DMS79 treated with DMSO at 0.1 percent for 48 hours (cell line): ENCODE results near the gene TMED9.
A peak's percentile ranks its signal among the peaks of the same experiment; 100 is the strongest.
"Not testable (repeated sequence)": the region's sequence is repeated elsewhere in the genome, so short reads cannot be mapped to it uniquely, and the experiment has no call there.

Source experiments
- DNase-seq: peaks from one replicate; lab custom pipeline; 2025; lab: John Stamatoyannopoulos, UW

Gene TMED9

GRCh38 chr5:177592010-177592834 lies at the start of gene TMED9:
TSS of gene TMED9 (plus strand) at chr5:177592203. CDS start at chr5:177592215, 12 bp downstream.
- DNase-seq, result peak; percentile 54

DNA sequence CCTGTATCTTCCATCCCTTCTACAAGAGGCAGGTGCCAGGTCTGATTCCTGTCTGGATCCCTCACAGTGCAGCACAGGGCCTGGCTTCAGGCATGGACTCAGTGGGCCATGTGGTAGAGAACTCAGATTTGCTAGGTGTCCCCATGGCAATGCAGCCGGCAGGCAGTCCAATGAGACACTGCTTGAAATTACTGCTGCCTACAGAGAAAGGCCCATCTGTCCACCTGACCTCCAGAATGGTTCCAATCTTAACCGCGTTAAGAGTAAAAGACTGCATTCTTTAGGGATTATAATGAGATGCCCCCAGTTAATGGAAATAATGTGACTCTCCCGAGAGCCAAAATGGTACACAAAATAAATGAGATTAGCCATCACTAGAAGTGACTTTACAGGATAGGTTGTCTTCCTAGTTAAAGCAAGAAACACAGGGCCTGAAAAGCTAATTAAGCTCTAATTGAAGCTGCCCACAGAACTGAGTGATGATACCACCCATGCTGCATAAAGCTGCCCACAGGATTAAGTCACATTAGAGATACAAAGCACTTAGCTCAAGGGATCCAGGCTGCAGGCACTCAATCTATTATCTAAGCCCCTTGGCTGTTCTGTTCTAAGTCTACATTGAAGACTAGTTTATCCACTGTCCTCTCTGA lies 49.1 kb upstream of the TMED9 start:
- no peak for DNase-seq

- no peak for DNase-seq
Observed at GRCh38 chr5:177545487-177546257, 46.3 kb upstream of the TMED9 start.

GRCh38 chr5:177546258-177546741 lies 45.7 kb upstream of the TMED9 start:
- DNase-seq, result no peak

GRCh38 chr5:177547736-177548135 lies 44.3 kb upstream of the TMED9 start:
- no peak for DNase-seq

DNA sequence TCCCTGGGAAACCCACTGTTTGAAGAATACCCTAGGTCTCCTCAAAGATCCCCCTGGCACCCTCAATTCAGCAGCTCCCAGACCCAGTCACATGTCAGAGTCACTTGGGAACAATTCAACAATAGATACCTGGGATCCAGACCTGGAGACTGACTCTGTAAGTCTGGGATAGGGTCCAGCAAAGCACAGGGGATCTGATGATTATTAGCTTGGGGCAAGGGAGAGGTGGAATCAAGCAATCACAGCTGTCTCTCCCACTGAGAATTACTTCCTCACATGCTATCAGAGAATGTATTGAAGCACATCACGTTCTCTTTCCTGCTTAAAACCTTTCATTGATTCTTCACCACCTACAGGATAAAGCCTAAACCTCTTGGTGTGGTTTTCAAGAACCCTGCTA lies 43.5 kb upstream of the TMED9 start:
- no peak for DNase-seq

- no peak for DNase-seq
Observed at GRCh38 chr5:177550122-177550521, 41.9 kb upstream of the TMED9 start.

GRCh38 chr5:177552839-177553455 lies 39.1 kb upstream of the TMED9 start:
- no peak for DNase-seq

- no peak for DNase-seq
Observed at GRCh38 chr5:177553671-177554429, 38.2 kb upstream of the TMED9 start.

DNA sequence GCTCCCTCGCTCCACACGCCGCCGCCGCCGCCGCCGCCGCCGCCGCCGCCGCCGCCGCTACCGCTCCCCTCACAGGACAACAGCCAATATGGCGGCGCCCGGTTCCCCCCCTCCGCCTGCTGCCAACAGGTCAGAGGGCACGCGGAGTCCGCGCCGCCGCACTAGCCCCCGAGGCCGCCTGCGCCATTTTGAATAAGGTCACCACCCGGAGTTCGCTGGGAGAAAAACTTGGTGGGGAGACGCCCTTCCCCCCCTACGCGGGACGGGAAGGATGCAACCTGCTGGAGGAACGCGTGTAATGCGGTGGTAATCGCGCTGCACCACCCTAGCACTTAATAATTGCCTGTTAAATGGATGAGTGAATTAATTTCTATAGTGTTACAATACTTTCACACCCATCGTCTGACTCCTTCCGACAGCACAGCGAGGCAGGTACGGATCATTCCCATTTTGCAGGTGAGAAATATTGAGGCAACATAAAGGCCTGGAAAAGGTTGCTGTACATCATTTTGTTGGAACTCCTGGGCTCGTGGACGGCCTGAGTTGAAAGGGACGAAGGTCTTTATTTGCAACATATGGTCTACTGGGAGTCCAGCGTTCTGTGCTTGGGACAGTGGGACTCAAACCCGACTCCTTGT lies 37.4 kb upstream of the TMED9 start, which contains the start of gene FAM193B:
Gene FAM193B (minus strand): TSS at position 90 of the 638 bp plus-strand sequence. CDS start 105 bp downstream, outside the sequence.
- peak; percentile 55 for DNase-seq

DNA sequence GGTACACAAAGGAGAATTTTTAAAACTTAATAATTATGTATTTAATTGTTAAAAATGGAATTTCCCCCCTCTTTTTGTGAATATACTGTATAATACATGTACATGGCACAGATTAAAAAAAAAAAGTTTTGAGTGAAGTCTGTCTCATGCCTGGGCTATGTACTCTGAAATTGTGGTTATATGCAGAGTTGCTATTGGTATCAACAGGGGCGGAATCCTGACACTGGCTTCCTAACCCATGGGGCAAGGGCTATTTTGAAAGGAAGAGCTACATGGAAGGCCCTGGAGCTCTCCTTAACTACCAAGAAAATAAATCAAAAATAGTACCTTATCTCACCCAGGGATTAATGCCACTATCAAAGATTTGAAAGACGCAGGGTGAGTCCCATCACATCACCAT lies 36.8 kb upstream of the TMED9 start:
- no peak for DNase-seq

DNA sequence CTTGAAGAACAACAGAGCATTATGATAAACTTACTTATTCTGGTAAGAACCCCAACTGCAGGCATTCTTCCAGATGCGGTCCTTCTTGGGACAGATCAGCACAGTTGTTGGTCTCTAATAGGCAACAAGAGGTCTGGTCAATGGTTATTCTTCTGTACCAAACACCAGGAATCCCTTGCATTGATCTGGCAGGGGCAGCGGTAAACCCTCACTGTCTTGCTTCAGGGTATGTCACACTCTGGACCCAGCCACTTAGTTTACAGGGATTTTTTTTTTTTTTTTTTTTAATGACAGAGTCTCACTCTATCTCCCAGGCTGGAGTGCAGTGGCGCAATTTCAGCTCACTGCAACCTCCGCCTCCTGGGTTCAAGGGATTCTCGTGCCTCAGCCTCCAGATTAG lies 36.3 kb upstream of the TMED9 start:
- no peak for DNase-seq

- no peak for DNase-seq
Observed at GRCh38 chr5:177557041-177557647, 34.9 kb upstream of the TMED9 start.

DNA sequence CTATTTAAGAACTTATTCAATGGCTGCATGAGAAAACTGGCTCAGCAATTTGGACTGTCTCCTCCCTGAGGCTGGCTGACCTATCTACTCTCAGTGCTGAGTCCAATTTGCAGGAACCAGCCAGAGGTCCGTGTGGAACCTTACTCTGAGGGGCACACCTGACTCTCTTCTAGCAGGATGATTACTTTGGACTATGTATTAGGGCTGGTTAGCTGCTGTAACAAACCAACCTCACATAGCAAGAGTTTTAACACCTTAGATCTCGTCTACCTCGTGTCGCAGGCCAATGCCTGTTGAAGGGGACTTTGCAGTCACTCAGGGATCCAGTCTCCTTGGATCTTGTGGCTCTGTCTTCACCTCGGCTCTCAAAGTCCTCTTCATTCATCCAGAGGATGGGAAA lies 34.2 kb upstream of the TMED9 start:
- no peak for DNase-seq

DNA sequence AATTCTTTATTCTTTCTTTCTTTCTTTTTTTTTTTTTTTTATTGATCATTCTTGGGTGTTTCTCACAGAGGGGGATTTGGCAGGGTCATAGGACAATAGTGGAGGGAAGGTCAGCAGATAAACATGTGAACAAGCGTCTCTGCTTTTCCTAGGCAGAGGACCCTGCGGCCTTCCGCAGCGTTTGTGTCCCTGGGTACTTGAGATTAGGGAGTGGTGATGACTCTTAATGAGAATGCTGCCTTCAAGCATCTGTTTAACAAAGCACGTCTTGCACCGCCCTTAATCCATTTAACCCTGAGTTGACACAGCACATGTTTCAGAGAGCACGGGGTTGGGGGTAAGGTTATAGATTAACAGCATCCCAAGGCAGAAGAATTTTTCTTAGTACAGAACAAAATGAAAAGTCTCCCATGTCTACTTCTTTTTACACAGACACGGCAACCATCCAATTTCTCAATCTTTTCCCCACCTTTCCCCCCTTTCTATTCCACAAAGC lies 32.5 kb upstream of the TMED9 start:
- DNase-seq, result not testable (repeated sequence)

- no peak for DNase-seq
Observed at GRCh38 chr5:177565046-177565445, 27.0 kb upstream of the TMED9 start.

- DNase-seq, result no peak
Observed at GRCh38 chr5:177568326-177568725, 23.7 kb upstream of the TMED9 start.

GRCh38 chr5:177569894-177570293 lies 22.1 kb upstream of the TMED9 start:
- no peak for DNase-seq

GRCh38 chr5:177575488-177575887 lies 16.5 kb upstream of the TMED9 start:
- no peak for DNase-seq

DNA sequence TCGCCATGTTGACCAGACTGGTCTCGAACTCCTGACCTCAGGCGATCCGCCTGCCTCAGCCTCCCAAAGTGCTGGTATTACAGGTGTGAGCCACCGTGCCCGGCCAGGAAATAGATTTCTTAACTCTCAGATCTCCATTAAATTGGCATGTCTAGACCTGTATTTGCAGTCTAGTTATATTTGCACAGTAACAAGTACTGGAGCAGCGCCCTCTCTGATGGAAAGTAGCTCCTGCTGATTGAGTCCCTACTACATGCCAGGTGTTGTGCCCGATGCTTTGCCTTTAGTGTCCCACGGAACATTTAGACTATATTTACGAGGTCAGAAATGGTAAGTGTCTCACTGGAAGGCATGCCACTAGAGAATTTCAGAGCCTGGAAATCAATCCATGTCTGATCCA lies 15.8 kb upstream of the TMED9 start:
- no peak for DNase-seq
